PC-3 (cell line): ENCODE measurements around the gene EDIL3. TPM values are rescaled to one million over a fixed set of nuclear protein-coding genes. Genes with fewer than 3 reads are reported as not detected.
"Not testable (repeated sequence)": the region's sequence is repeated elsewhere in the genome, so short reads cannot be mapped to it uniquely, and the experiment has no call there.

Source experiments
- ATAC-seq: fragments of 200-7000 bp; cut with Tn5 transposase; 2 replicates; pipeline ENCODE4 v1.9.1; 2020; ENCODE audit warnings: mild to moderate bottlenecking, moderate library complexity
- BruUV-seq: library from RNA; stranded (reverse); fragments of 400-500 nt; replicated peaks from 2 replicates; lab custom pipeline; 2021; lab: Mats Ljungman, UMichigan
- CTCF ChIA-PET: fragments of 300-600 bp; sonication (Branson Sonifier 250); formaldehyde crosslinking; loops from one replicate; lab custom pipeline; 2022; ENCODE audit warnings: antibody characterized with exemption; lab: Charles Lee
- POLR2A ChIA-PET: fragments of 300-600 bp; sonication (Branson Sonifier 250); formaldehyde crosslinking; loops from one replicate; lab custom pipeline; 2022; ENCODE audit warnings: antibody characterized with exemption; ENCODE audit not compliant: unreplicated experiment; lab: Charles Lee
- DNase-seq: peaks from one replicate; pipeline ENCODE4 v3.0.0-alpha.2; 2015
- H2AFZ ChIP-seq: fragments of 300-600 bp; sonication (generic); 2 replicates; pipeline ENCODE4 v1.6.0; 2016; ENCODE audit warnings: antibody characterized with exemption, low read length
- H3F3A ChIP-seq: fragments of 300-600 bp; sonication (generic); one replicate; pipeline ENCODE4 v1.6.0; 2017; ENCODE audit warnings: antibody characterized with exemption, low read length, control low read depth, mild to moderate bottlenecking; ENCODE audit not compliant: unreplicated experiment
- H3K27ac ChIP-seq: fragments of 300-600 bp; sonication (generic); 2 replicates; pipeline ENCODE4 v1.5.1; 2016; ENCODE audit warnings: mild to moderate bottlenecking, low read length
- H3K27me3 ChIP-seq: fragments of 300-600 bp; sonication (generic); 2 replicates; pipeline ENCODE4 v1.6.1; 2016; ENCODE audit warnings: low read length, mixed read lengths
- H3K36me3 ChIP-seq: fragments of 300-600 bp; sonication (generic); 2 replicates; pipeline ENCODE4 v1.6.1; 2016; ENCODE audit warnings: low read depth, mixed run types, low read length, mixed read lengths
- H3K4me1 ChIP-seq: fragments of 300-600 bp; sonication (generic); 2 replicates; pipeline ENCODE4 v1.5.1; 2016; ENCODE audit warnings: low read length; ENCODE audit not compliant: insufficient read depth
- H3K4me2 ChIP-seq: fragments of 300-600 bp; sonication (generic); 2 replicates; pipeline ENCODE4 v1.6.0; 2016; ENCODE audit warnings: low read length
- H3K4me3 ChIP-seq: fragments of 300-600 bp; sonication (generic); 2 replicates; pipeline ENCODE4 v1.5.1; 2016; ENCODE audit warnings: mild to moderate bottlenecking, low read length, mixed read lengths
- H3K79me2 ChIP-seq: fragments of 300-600 bp; sonication (generic); 2 replicates; pipeline ENCODE4 v1.6.1; 2017; ENCODE audit warnings: low read length, mixed read lengths
- H3K9ac ChIP-seq: fragments of 300-600 bp; sonication (generic); 2 replicates; pipeline ENCODE4 v1.6.0; 2016; ENCODE audit warnings: mild to moderate bottlenecking, low read length
- H3K9me2 ChIP-seq: fragments of 300-600 bp; sonication (generic); replicated peaks from 2 replicates; pipeline ENCODE4 v1.6.1; 2016; ENCODE audit warnings: mixed run types, low read length, mixed read lengths
- H3K9me3 ChIP-seq: fragments of 300-600 bp; sonication (generic); 2 replicates; pipeline ENCODE4 v1.6.1; 2016; ENCODE audit warnings: low read length, mixed read lengths
- H4K20me1 ChIP-seq: fragments of 300-600 bp; sonication (generic); 2 replicates; pipeline ENCODE4 v1.6.1; 2016; ENCODE audit warnings: low read length, mixed read lengths
- CTCF ChIP-seq: fragments of 300-600 bp; sonication (generic); conservative IDR thresholded peaks from 2 replicates; pipeline ENCODE4 v1.5.1; 2017; ENCODE audit warnings: antibody characterized with exemption, low read depth, mild to moderate bottlenecking, low read length
- EZH2 ChIP-seq: fragments of 300-600 bp; sonication (generic); IDR thresholded peaks from one replicate; pipeline ENCODE4 v1.6.1; 2017; ENCODE audit warnings: antibody characterized with exemption, mild to moderate bottlenecking, low read length; ENCODE audit not compliant: unreplicated experiment
- EZH2phosphoT487 ChIP-seq: fragments of 300-600 bp; sonication (generic); IDR thresholded peaks from 2 replicates; pipeline ENCODE4 v1.6.1; 2018; ENCODE audit warnings: mild to moderate bottlenecking, antibody characterized with exemption, low read length, borderline replicate concordance
- intact Hi-C: fragments of 100-400 bp; cut with micrococcal nuclease; formaldehyde crosslinking; loops from 2 replicates; pipeline ENCODE4 v1.9.0; 2023
- total RNA-seq: library from RNA; depleted of rRNA; stranded (reverse); fragments of >200 nt; gene quantifications from 2 replicates; pipeline ENCODE4 v1.2.3, GENCODE V29; 2014

The EDIL3 gene
- total RNA-seq, 1 experiment from 2014 or later: 13.8 TPM

DNA sequence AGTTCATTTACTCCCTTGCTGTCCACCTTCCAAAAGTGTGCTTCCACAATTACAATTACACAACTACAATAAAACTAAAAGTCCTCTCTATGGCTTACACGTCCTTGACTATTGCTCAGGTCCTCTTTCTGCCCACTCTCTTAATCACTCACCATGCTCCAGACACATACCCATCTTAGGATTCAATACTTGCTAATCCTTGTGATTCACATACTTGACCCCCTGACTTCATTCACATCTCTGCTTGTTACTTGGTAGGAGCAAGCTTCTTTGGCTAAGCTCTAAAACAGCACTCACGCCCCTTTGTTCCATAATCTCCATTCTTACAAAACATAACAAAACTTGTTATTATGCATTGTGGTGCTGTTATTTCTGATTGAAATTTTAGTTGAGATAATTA, 215.8 kb downstream of the EDIL3 start:
- H3F3A ChIP-seq: no peaks in the 10 kb centered on the region
- no peaks in the 10 kb centered on the region for H3K4me1 ChIP-seq
- ChIA-PET POLR2A (no interaction called here), CTCF (no interaction called here)
- H3K4me3 ChIP-seq: no peak overlapping the region
- DNase-seq (no peak), ATAC-seq (no peak)
- H3K79me2 ChIP-seq: no peaks in the 10 kb centered on the region
- H3K9ac ChIP-seq: no peak overlapping the region
- no peaks in the 10 kb centered on the region for H3K9me3 ChIP-seq
- BruUV-seq: no TSS peak
- TF ChIP-seq CTCF: no peak
- no peak for TF ChIP-seq EZH2phosphoT487
- no peak for TF ChIP-seq EZH2
- intact Hi-C loops: no loop called here
- no peaks in the 10 kb centered on the region for H4K20me1 ChIP-seq
- H3K4me2 ChIP-seq: no peak overlapping the region
- H3K36me3 ChIP-seq: no peaks in the 10 kb centered on the region
- H3K27ac ChIP-seq: no peak overlapping the region
- no peaks in the 10 kb centered on the region for H3K9me2 ChIP-seq
- H2AFZ ChIP-seq: no peak overlapping the region
- no peaks in the 10 kb centered on the region for H3K27me3 ChIP-seq

DNA sequence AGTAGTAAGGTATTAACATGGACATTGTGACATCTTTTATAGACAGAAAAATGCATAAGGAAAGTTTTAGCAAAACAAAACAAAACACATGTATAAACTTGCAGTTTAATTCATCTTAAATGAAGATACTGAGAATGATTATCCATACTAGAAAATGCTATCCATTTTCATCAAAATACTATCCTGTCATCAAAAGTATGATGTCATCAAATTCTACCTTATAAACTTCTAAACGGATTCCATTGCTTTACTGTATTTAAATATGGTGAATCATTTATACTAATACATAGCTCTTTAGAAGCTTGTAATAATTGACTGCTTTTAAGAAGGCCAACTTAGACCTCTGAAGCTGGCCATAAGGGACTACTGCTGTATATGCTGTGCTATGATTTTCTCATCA, 221.0 kb downstream of the EDIL3 start:
- no peaks in the 10 kb centered on the region for H3K27me3 ChIP-seq
- no peak overlapping the region for H3K4me3 ChIP-seq
- H3K79me2 ChIP-seq: no peaks in the 10 kb centered on the region
- no peaks in the 10 kb centered on the region for H3K4me1 ChIP-seq
- no peaks in the 10 kb centered on the region for H3K9me3 ChIP-seq
- H3K4me2 ChIP-seq: no peak overlapping the region
- ChIA-PET CTCF (no interaction called here), POLR2A (no interaction called here)
- intact Hi-C loops: no loop called here
- DNase-seq (no peak), ATAC-seq (no peak)
- H3K27ac ChIP-seq: no peak overlapping the region
- H3K9ac ChIP-seq: no peak overlapping the region
- no peaks in the 10 kb centered on the region for H4K20me1 ChIP-seq
- BruUV-seq: no TSS peak
- no peaks in the 10 kb centered on the region for H3K9me2 ChIP-seq
- no peaks in the 10 kb centered on the region for H3F3A ChIP-seq
- no peaks in the 10 kb centered on the region for H3K36me3 ChIP-seq
- TF ChIP-seq CTCF (no peak), EZH2 (no peak), EZH2phosphoT487 (no peak)
- H2AFZ ChIP-seq: no peak overlapping the region

DNA sequence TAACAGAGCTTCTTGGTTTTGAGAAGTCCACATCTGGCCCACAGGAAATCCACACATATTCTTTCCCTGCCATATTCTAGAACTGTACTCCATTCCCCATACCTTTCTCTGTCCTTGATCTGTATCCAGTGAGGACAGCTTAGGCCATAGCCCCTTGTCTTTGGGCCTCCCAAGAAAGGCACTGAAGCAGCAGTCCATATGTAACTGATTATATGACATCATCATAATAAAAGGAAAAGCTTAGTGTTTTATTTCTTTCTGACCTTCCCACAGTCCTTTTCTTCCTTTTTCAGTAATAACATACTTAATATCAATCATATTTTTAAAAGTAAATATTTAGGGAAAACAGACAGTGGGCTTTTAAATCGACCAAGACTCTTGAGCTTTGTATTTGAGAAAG, 222.0 kb downstream of the EDIL3 start:
- Histone ChIP-seq H3K27ac (no peak overlapping the region), H3K9me2 (no peaks in the 10 kb centered on the region), H3K27me3 (no peaks in the 10 kb centered on the region), H3K4me1 (no peaks in the 10 kb centered on the region), H3K4me2 (no peak overlapping the region), H3K9me3 (no peaks in the 10 kb centered on the region), H3K4me3 (no peak overlapping the region), H3K36me3 (no peaks in the 10 kb centered on the region), H3F3A (no peaks in the 10 kb centered on the region), H3K9ac (no peak overlapping the region), H4K20me1 (no peaks in the 10 kb centered on the region), H3K79me2 (no peaks in the 10 kb centered on the region), H2AFZ (no peak overlapping the region)
- ATAC-seq (no peak), DNase-seq (no peak)
- CTCF ChIA-PET: no interaction called here
- intact Hi-C loops: no loop called here
- TF ChIP-seq CTCF (no peak), EZH2phosphoT487 (no peak), EZH2 (no peak)
- BruUV-seq: no TSS peak
- POLR2A ChIA-PET: no interaction called here

DNA sequence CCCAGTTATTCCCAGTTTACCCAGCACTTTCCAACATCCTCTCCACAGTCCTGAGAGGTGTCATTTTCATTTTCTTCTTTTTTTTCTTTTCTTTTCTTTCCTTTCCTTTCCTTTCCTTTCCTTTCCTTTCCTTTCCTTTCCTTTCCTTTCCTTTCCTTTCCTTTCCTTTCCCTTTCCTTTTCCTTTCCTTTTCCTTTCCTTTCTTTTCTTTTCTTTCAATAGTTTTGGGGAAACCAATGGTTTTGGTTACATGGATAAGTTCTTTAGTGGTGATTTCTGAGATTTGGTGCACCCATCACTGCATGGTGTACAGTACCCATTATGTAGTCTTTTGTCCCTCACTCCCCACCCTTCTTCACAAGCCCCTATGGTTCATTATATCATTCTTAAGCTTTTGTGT, 224.0 kb downstream of the EDIL3 start:
- BruUV-seq, H4K20me1 ChIP-seq, H3K4me2 ChIP-seq, H3K27ac ChIP-seq, POLR2A ChIA-PET, H3K9me3 ChIP-seq, intact Hi-C loops, CTCF ChIA-PET, H3K4me3 ChIP-seq, H3K9me2 ChIP-seq, H2AFZ ChIP-seq, ATAC-seq, H3F3A ChIP-seq, DNase-seq, H3K27me3 ChIP-seq, H3K4me1 ChIP-seq, H3K36me3 ChIP-seq, H3K9ac ChIP-seq, H3K79me2 ChIP-seq: not testable (repeated sequence)
